Aorta (tissue), 5 donors: ENCODE data around the gene EPS15. TPM values are rescaled to one million over a fixed set of nuclear protein-coding genes. Genes with fewer than 3 reads are reported as not detected.
"Not testable (repeated sequence)": the region's sequence is repeated elsewhere in the genome, so short reads cannot be mapped to it uniquely, and the experiment has no call there.

ENCODE experiments used
- ATAC-seq: fragments of 200-7000 bp; cut with Tn5 transposase; one replicate; pipeline ENCODE4 v1.9.1; 2022; ENCODE audit warnings: moderate library complexity; ENCODE audit not compliant: low FRiP score
- DNase-seq, 2 donors: peaks; one replicate each; pipeline ENCODE4 v3.0.0-alpha.2; 2020
- H3K27ac ChIP-seq, 2 donors: one replicate each; pipeline ENCODE4 v1.5.1; 2013; ENCODE audit warnings: low read length in 2 of 2, mild to moderate bottlenecking in 2 of 2, moderate library complexity in 2 of 2, control low read depth in 1 of 2, inconsistent platforms in 1 of 2, low read depth in 1 of 2
- H3K27me3 ChIP-seq, 2 donors: one replicate each; pipeline ENCODE4 v1.6.1; 2013; ENCODE audit warnings: control low read depth in 1 of 2, low read length in 1 of 2, mild to moderate bottlenecking in 1 of 2, moderate library complexity in 1 of 2; ENCODE audit not compliant: insufficient read depth in 2 of 2, control insufficient read depth in 1 of 2
- H3K36me3 ChIP-seq, 2 donors: one replicate each; pipeline ENCODE4 v1.6.1; 2013; ENCODE audit warnings: control low read depth in 1 of 2, low read length in 1 of 2, mild to moderate bottlenecking in 1 of 2; ENCODE audit not compliant: insufficient read depth in 2 of 2, control insufficient read depth in 1 of 2
- H3K4me1 ChIP-seq, 2 donors: one replicate each; pipeline ENCODE4 v1.6.1; 2013; ENCODE audit warnings: low read length in 2 of 2, control low read depth in 1 of 2, mild to moderate bottlenecking in 1 of 2, moderate library complexity in 1 of 2; ENCODE audit not compliant: insufficient read depth in 2 of 2, control insufficient read depth in 1 of 2
- H3K4me3 ChIP-seq, 2 donors: one replicate each; pipeline ENCODE4 v1.5.1; 2013; ENCODE audit warnings: low read length in 2 of 2, control low read depth in 1 of 2, mild to moderate bottlenecking in 1 of 2
- H3K9me3 ChIP-seq: one replicate; pipeline ENCODE4 v1.6.1; 2013; ENCODE audit warnings: mild to moderate bottlenecking, low read length; ENCODE audit not compliant: control insufficient read depth
- WGBS, 2 donors: extraction: QIAGEN DNeasy Blood & Tissue Kit; methylation state at CpG; one replicate each; pipeline ENCODE4 v1.1.7; 2013; 5-methylcytosine and 5-hydroxymethylcytosine counted together
- intact Hi-C, 2 donors: fragments of 100-400 bp; cut with DNase I; formaldehyde crosslinking; loops; one replicate each; pipeline versions ENCODE4 v1.14.2 to v1.15.0; 2022
- polyA plus RNA-seq, 2 donors: library from polyadenylated mRNA; stranded (reverse); fragments of 200-250 nt; gene quantifications; one replicate each; pipeline ENCODE4 v1.2.3, GENCODE V29; 2013
- total RNA-seq, 2 donors: library from RNA; stranded (reverse); fragmentation: NEBNext Ultra II Directional; extraction: Animal tissue kit (Norgen Biotek cat#: 25700); gene quantifications; one replicate each; pipeline ENCODE4 v1.2.1, GENCODE V29; 2021
- donor health status: healthy with polysubstance abuse.
- donor health status: Bipolar disorder and iron deficiency.
- donor health status: DM: no; HTN: no; CAD: no.
- donor health status: DM: no; HTN: no; CAD: no.
- donor health status: DM: yes; HTN: yes; CAD: no.

Gene EPS15
- total and polyA plus RNA-seq, 4 donors, result 24.8 to 121 (median 69.9) TPM

- intact Hi-C loops, result no loop called here
- no peak overlapping the region for H3K27ac ChIP-seq
- no peak for DNase-seq
- H3K9me3 ChIP-seq, result no peaks in the 10 kb centered on the region
- peaks cover 0 to 2% of the 10 kb centered on the region in 2 donors for H3K36me3 ChIP-seq
- H3K4me1 ChIP-seq, result peaks cover 0 to 2% of the 10 kb centered on the region in 2 donors
- no peak for ATAC-seq
- H3K4me3 ChIP-seq, result no peak overlapping the region
- H3K27me3 ChIP-seq, result no peaks in the 10 kb centered on the region
- 74 to 77% methylated on average over 4 of the region's 4 CpGs for WGBS, 2 donors
Observed at GRCh38 chr1:51482881-51483280, 36.2 kb downstream of the EPS15 start.

GRCh38 chr1:51474832-51475620 lies 44.0 kb downstream of the EPS15 start:
- H3K4me1 ChIP-seq, H3K9me3 ChIP-seq, H3K27me3 ChIP-seq, DNase-seq, H3K36me3 ChIP-seq, H3K4me3 ChIP-seq, H3K27ac ChIP-seq, ATAC-seq, intact Hi-C loops: not testable (repeated sequence)
- 96 to 97% methylated on average over 9 of the region's 9 CpGs for WGBS, 2 donors

DNA sequence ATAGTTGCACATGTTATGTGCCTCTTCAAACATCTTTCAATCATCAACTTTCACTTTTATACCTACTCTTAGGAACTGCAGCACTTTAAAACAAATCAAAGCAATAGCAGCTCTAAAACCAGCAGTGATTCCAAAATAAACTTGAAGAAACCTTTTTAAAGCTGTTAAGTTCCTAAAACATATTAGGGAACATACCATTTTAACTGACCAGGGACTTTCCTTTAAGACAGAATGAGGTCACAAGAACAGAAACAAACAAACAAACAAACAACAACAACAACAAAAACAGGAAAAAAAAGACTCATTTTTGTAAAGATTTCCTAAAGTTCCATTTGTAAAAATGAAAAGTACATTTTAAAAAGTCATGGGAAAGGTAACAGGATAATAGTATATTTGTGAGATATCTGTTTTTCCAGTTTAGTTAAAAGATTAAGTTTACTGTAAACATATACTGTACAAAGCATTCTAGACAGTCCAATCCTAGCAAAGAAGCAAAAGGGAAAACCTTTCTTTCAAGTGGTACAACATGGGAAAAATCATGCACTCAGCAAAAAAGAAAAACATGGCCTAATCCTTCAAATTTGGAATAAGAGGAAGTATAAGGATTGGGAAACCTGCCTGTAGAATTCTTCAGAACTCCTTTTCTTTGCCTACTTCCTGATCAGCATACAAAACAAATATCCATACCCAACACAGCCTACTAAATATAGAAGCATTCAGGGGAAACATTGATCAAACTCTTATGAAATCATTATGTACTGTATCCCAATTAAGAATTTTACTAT lies 45.5 kb downstream of the EPS15 start:
- Histone ChIP-seq H3K36me3 (no peaks in the 10 kb centered on the region), H3K27me3 (no peaks in the 10 kb centered on the region), H3K27ac (no peak overlapping the region), H3K4me3 (no peak overlapping the region), H3K4me1 (no peaks in the 10 kb centered on the region), H3K9me3 (no peaks in the 10 kb centered on the region)
- DNase-seq (no peak), ATAC-seq (no peak)
- intact Hi-C loops, result no loop called here

- ATAC-seq (no peak), DNase-seq (no peak)
- no peaks in the 10 kb centered on the region for H3K9me3 ChIP-seq
- H3K27me3 ChIP-seq, result no peaks in the 10 kb centered on the region
- H3K4me1 ChIP-seq, result no peaks in the 10 kb centered on the region
- 66 to 74% methylated on average over 2 of the region's 2 CpGs for WGBS, 2 donors
- intact Hi-C loops, result no loop called here
- no peak overlapping the region for H3K4me3 ChIP-seq
- no peaks in the 10 kb centered on the region for H3K36me3 ChIP-seq
- H3K27ac ChIP-seq, result no peak overlapping the region
Observed at GRCh38 chr1:51472359-51472758, 46.7 kb downstream of the EPS15 start.

GRCh38 chr1:51469518-51469917 lies 49.5 kb downstream of the EPS15 start:
- no peaks in the 10 kb centered on the region for H3K4me1 ChIP-seq
- no peak for DNase-seq
- no peak for ATAC-seq
- no peak overlapping the region for H3K4me3 ChIP-seq
- H3K36me3 ChIP-seq, result no peaks in the 10 kb centered on the region
- 80 to 82% methylated on average over 3 of the region's 3 CpGs for WGBS, 2 donors
- H3K9me3 ChIP-seq, result no peaks in the 10 kb centered on the region
- no peak overlapping the region for H3K27ac ChIP-seq
- intact Hi-C loops, result no loop called here
- H3K27me3 ChIP-seq, result no peaks in the 10 kb centered on the region

DNA sequence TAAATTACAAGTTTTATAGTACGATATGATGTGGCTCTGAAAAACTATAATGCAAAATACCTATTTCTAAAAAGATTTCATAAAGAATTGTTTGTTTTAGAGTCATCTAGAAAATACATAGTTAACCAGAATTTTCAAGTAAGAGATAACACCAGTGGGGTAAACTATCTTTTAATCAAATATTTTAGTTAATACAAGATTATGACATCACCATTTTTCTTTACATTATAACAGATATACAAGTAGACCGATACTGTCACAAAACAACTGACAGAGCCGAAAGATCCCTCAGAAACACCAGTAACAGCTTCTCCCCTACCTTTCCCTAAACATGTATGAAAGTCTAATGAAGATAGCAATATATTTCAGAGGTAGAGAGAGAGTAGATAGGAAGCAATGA lies 54.2 kb downstream of the EPS15 start:
- intact Hi-C loops, result no loop called here
- ATAC-seq, result no peak

DNA sequence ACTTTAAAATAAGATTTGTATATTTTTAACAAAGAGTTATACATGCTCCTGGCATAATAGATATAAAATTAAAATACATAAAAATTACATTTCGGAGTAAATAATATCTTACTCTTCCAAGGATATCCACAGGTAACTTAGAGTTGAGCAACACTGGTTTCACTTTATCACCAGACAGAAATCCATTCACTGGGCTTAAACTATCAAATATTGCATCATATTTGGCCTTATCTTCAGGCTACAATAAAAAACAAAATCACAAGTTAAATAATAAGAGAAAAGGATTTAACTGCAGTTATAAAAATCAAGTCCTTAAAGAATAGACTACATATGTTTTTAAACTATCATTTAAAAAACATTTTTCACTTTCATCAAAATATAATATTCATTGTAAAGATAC lies 55.5 kb downstream of the EPS15 start:
- peaks cover 0 to 2% of the 10 kb centered on the region in 2 donors for H3K36me3 ChIP-seq
- WGBS, 2 donors, result 96% methylated on average over 1 of the region's 1 CpG
- H3K27me3 ChIP-seq, result no peaks in the 10 kb centered on the region
- H3K9me3 ChIP-seq, result no peaks in the 10 kb centered on the region
- H3K4me3 ChIP-seq, result no peak overlapping the region
- intact Hi-C loops, result no loop called here
- peak; percentile 44 for ATAC-seq
- H3K27ac ChIP-seq, result no peak overlapping the region
- H3K4me1 ChIP-seq, result no peaks in the 10 kb centered on the region
- DNase-seq, result no peak

More for the DNA sequence above, 54.2 kb downstream of the EPS15 start:
- H3K36me3 ChIP-seq, result peaks cover 0 to 2% of the 10 kb centered on the region in 2 donors
- H3K27me3 ChIP-seq, result no peaks in the 10 kb centered on the region
- no peak overlapping the region for H3K27ac ChIP-seq
- H3K4me1 ChIP-seq, result no peaks in the 10 kb centered on the region
- no peak overlapping the region for H3K4me3 ChIP-seq
- 93 to 96% methylated on average over 3 of the region's 3 CpGs for WGBS, 2 donors
- no peak for DNase-seq
- no peaks in the 10 kb centered on the region for H3K9me3 ChIP-seq

DNA sequence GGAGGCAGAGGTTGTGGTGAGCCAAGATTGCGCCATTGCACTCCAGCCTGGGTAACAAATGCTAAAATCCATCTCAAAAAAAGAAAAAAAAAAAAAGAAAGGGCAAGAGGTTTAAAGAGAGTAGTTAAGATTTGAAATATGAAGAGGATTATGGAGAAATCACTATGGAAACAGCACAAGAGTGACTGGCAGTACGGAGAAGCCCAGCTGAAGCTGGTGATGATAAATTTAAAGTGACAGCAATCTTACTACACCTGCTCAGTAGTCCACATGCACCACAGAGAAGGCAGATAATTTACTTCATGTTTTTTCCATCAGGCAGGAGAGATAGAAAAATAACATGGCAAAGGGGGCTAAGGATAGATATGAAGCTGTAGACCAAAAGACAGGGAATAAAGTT lies 56.8 kb downstream of the EPS15 start:
- H3K9me3 ChIP-seq, ATAC-seq, H3K4me1 ChIP-seq, DNase-seq, H3K36me3 ChIP-seq, H3K27ac ChIP-seq, H3K27me3 ChIP-seq, intact Hi-C loops, H3K4me3 ChIP-seq: not testable (repeated sequence)
- 35 to 71% methylated on average over 2 of the region's 2 CpGs for WGBS, 2 donors

DNA sequence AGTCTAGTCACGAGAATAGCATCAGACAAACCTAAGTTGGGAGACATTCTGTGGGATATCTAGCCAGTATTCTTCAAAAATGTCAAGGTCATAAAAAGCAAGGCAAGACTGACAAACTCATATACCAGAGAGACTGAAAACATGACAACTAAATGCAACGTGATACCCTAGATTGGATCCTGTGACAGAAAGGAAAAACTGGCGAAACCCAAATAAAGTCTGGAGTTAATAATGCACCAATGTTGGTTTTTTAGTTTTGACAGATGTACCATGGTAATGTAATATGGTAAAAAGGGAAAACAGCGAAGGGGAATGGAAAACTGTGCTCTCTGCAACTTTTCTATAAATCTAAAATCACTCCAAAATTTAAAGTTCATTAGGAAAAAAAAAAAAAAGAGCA lies 64.5 kb downstream of the EPS15 start:
- WGBS, 2 donors, result 75 to 79% methylated on average over 4 of the region's 4 CpGs
- no peaks in the 10 kb centered on the region for H3K36me3 ChIP-seq
- ATAC-seq (no peak), DNase-seq (no peak)
- no peaks in the 10 kb centered on the region for H3K9me3 ChIP-seq
- no peak overlapping the region for H3K27ac ChIP-seq
- no peak overlapping the region for H3K4me3 ChIP-seq
- H3K27me3 ChIP-seq, result no peaks in the 10 kb centered on the region
- intact Hi-C loops, result no loop called here
- no peaks in the 10 kb centered on the region for H3K4me1 ChIP-seq
